Measurements from ENCODE around the gene TSPAN18. TPM values are rescaled to one million over a fixed set of nuclear protein-coding genes. Genes with fewer than 3 reads are reported as not detected.

TSPAN18 gene
- total and polyA plus RNA-seq, 8 donors = 27.2 to 85.8 (median 63.7) TPM

- no peak for TF ChIP-seq CTCF (IDR thresholded peaks at IDR 0.05)
These were observed 97.5 kb downstream of the TSPAN18 start for GRCh38 chr11:44824300-44824704.

GRCh38 chr11:44825058-44825785 lies 98.5 kb downstream of the TSPAN18 start:
- DNase-seq (peak in 1 of 4 donors; percentile 59), ATAC-seq (no peak)
- no peaks in the 10 kb centered on the region for H3K36me3 ChIP-seq
- H3K27me3 ChIP-seq = no peaks in the 10 kb centered on the region
- intact Hi-C loops (cut with DNase I) = no loop called here
- TF ChIP-seq CTCF (IDR thresholded peaks at IDR 0.05) = no peak
- no peak overlapping the region for H3K27ac ChIP-seq
- no peaks in the 10 kb centered on the region for H3K9me3 ChIP-seq
- no peak overlapping the region for H3K4me3 ChIP-seq
- peaks cover 0 to 7% of the 10 kb centered on the region in 2 donors for H3K4me1 ChIP-seq

More at GRCh38 chr11:44824300-44824704, 97.5 kb downstream of the TSPAN18 start:
- Histone ChIP-seq H3K27me3 (no peaks in the 10 kb centered on the region), H3K9me3 (no peaks in the 10 kb centered on the region), H3K36me3 (no peaks in the 10 kb centered on the region), H3K4me1 (peaks cover 0 to 7% of the 10 kb centered on the region in 2 donors), H3K4me3 (no peak overlapping the region), H3K27ac (no peak overlapping the region)
- ATAC-seq = no peak
- intact Hi-C loops (cut with DNase I) = no loop called here
- peak in 1 of 4 donors; percentile 37 for DNase-seq

GRCh38 chr11:44826922-44827643 lies 100.3 kb downstream of the TSPAN18 start:
- ATAC-seq (no peak), DNase-seq (peak in 1 of 4 donors; percentile 47)
- no peak for TF ChIP-seq CTCF (IDR thresholded peaks at IDR 0.05)
- intact Hi-C loops (cut with DNase I) = no loop called here
- Histone ChIP-seq H3K27me3 (no peaks in the 10 kb centered on the region), H3K36me3 (no peaks in the 10 kb centered on the region), H3K4me1 (peaks cover 0 to 7% of the 10 kb centered on the region in 2 donors), H3K4me3 (no peak overlapping the region), H3K27ac (no peak overlapping the region), H3K9me3 (no peaks in the 10 kb centered on the region)

GRCh38 chr11:44828296-44828695 lies 101.5 kb downstream of the TSPAN18 start:
- Histone ChIP-seq H3K27ac (no peak overlapping the region), H3K4me3 (no peak overlapping the region), H3K36me3 (no peaks in the 10 kb centered on the region), H3K27me3 (no peaks in the 10 kb centered on the region), H3K4me1 (peaks cover 0 to 7% of the 10 kb centered on the region in 2 donors), H3K9me3 (no peaks in the 10 kb centered on the region)
- no peak for ATAC-seq
- no peak for TF ChIP-seq CTCF (IDR thresholded peaks at IDR 0.05)
- intact Hi-C loops (cut with DNase I) = no loop called here
- DNase-seq = peak in 1 of 4 donors; percentile 44

GRCh38 chr11:44829838-44830237 lies 103.1 kb downstream of the TSPAN18 start:
- H3K4me3 ChIP-seq = no peak overlapping the region
- ATAC-seq = no peak
- no peak for TF ChIP-seq CTCF (IDR thresholded peaks at IDR 0.05)
- no peaks in the 10 kb centered on the region for H3K36me3 ChIP-seq
- DNase-seq = no peak
- H3K27ac ChIP-seq = no peak overlapping the region
- peaks cover 5 to 8% of the 10 kb centered on the region in 2 donors for H3K4me1 ChIP-seq
- intact Hi-C loops (cut with DNase I) = no loop called here
- no peaks in the 10 kb centered on the region for H3K9me3 ChIP-seq
- no peaks in the 10 kb centered on the region for H3K27me3 ChIP-seq
